Dedifferentiated amniotic fluid mesenchymal stem cell (primary cell): ENCODE measurements around the gene HHATL.

ENCODE experiments used
- DNase-seq: peaks from one replicate; pipeline ENCODE4 v3.0.0-alpha.2; 2016; ENCODE audit errors: extremely low spot score

The HHATL gene

DNA sequence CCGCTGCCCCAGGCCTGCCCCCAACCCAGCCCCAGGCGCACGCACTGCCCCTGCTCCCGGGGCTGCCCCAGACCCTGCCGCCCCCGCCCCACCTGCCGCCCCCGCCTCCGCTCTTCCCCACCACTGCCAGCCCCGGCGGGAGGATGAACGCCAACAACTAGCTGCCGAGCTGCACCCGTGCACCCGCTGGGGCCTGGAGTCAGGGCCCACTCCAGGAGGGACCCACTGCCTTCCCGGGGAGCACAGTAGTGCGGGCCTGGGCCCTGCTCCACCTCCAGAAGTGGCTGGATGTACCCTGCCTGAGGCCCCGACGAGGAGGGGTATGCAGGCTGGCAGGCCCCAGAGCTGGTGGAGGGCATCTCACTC, 38.2 kb downstream of the HHATL start:
- no peak for DNase-seq

DNA sequence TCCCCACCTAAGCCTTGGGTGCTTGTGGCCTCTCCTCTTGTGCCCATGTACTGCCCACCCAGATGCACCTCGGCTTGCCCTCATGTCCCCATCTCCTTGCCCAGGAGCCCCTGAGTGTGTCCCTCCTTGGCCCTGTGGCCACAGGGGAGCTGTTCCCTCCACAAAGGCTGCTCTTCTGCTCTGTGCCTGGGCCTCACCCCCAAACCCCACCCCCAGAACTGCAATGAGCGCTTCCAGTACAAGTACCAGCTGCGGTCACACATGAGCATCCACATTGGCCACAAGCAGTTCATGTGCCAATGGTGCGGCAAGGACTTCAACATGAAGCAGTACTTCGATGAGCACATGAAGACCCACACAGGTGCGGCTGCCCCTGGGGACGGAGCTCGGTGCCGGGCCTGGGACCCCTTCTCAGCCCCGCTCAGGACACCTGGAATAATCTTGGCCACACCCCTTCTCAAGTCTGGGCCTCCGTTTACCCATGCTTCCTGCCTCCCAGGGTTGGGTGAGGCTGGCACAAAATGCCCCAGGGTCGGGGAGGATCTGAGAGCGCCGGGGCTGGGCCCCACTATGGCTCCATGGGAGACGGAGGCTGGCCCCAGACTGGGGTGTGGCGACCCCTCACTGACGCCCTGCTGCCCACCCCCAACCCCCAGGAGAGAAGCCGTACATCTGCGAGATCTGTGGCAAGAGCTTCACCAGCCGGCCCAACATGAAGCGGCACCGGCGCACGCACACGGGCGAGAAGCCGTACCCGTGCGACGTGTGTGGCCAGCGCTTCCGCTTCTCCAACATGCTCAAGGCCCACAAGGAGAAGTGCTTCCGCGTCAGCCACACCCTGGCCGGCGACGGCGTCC, 38.8 kb downstream of the HHATL start:
- no peak for DNase-seq

DNA sequence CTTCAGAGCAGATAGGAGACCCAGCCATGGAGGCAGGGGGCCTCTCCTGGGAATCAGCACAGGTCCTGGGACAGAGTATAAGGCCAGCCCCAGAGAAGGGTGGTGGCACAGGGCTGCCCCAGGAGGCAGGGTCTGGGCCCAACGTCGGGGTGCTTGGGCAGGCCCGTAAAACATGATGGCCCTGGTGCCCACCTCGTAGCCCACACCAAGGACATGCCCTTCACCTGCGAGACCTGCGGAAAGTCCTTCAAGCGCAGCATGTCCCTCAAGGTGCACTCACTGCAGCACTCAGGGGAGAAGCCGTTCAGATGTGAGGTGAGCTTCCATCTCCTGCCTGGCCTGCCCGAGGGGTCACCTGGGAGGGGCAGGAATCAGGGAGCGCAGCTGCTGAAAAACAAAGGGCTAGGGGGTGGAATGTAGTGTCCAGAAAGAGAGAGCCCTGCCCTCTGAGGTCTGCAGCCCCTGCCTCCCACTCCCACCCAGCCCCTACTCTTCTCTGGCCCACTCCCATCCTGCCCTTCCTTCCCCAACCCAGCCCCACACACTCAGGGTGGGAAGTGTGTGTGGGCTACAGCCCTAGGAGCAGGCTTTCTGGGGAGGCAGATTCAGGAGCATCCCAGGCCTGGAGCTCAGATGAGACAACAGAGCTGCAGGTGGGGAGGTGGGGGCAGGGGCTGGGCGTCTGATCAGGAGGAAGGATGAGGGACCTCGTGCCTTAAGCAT, 39.6 kb downstream of the HHATL start:
- no peak for DNase-seq

DNA sequence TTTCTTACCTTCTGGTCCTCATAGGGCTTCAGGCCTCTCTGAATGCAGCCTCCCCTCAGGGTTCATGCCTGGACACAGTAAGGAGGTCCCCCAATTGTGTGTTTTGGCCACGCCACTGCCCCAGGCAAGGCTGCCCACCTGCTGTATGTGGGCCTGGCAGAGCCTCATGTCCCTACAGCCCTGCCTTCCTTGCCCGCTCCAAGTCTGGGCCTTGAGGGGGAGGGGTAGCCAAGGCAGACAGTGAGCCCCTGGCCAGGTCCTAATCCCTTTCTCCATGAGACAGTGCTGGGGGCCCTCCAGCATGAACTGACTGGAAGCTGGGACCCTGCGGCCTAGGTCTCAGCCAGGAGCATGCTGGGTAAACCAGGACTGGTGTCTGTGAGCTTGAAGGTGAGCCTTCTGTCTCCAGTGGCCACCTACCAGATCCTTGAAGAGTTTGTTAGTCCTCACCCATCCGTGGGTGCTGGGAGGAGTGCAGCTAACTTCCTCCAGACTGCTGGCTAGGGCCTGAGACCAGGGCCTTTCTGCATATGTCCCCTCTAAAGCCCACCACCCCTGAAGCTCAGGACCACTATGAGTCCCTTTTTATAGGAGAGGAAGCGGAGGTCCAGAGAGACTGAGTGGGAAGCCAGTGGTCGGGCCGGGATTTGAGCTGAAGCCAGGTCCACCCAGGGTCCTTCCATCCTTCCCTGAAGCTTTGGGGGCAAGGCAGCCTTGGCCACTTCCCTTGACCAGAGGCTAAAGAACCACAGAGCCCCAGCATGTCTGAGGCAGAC, 40.4 kb downstream of the HHATL start:
- no peak for DNase-seq

DNA sequence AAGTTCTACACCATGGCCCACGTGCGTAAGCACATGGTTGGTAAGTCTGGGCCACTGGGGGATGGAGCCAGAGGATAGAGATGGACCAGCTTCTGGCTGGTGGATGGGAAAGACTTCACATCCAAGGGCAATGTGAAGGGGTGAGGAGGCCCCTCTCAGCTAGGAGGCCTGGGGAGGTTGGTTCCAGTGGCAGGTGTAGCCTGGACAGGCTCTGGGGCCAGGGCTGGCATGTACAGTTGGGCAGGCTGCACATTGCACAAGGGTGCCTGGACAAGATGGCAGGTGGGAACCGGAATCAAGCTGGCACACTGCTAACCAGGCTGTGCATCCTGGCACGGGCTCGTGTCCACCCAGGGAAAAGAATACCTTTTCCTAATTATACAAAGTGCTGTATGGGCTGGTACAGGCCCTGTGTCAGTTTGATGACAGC, 41.0 kb downstream of the HHATL start:
- DNase-seq: no peak

DNA sequence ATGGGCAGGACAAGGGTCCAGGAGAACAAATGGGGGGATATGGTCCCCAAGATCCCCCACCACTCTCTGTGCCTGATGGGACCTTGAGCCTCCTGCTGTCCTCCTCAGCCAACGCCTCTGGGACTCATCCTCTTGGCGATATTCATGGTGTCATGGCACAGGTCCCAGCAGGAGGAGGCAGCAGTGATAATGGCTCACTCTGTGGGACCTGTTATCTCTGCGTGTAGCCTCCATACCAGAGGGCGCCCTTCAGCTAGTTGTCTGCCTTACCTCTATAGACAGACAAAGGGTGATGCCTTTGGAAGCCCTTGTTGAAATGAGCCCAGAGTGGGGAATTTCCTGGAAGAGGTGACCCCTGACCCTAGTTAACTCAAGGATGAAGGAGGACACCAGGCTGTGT, 41.7 kb downstream of the HHATL start:
- no peak for DNase-seq

DNA sequence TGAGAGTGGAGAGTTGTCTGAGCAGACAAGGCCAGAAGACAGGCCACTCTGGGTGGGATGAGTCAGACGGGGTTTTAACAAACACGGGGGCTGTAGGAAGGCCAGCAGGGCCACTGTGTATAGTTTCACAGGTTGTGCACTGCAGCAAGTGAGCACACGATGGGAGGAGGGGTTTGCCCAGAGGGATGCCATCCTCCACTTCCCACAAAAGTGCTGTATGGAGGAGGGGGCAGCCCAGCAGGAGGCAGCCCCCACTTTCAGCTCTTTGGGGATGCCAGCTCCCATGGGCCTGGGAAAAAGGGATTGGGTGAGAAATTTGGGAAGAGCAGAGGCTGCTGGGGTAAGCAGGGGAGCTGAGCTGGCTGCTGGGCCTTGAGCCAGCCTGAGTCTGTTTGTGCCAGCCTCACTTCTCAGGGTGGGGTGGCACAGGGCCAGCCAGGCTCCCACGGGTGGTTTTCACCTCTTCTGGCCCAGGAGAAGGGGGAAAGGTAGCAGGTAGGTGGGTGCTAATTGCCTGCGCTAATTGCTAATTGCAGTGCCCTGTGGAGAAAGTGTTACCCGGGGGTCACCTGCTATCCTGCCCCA, 42.4 kb downstream of the HHATL start:
- DNase-seq: no peak

DNA sequence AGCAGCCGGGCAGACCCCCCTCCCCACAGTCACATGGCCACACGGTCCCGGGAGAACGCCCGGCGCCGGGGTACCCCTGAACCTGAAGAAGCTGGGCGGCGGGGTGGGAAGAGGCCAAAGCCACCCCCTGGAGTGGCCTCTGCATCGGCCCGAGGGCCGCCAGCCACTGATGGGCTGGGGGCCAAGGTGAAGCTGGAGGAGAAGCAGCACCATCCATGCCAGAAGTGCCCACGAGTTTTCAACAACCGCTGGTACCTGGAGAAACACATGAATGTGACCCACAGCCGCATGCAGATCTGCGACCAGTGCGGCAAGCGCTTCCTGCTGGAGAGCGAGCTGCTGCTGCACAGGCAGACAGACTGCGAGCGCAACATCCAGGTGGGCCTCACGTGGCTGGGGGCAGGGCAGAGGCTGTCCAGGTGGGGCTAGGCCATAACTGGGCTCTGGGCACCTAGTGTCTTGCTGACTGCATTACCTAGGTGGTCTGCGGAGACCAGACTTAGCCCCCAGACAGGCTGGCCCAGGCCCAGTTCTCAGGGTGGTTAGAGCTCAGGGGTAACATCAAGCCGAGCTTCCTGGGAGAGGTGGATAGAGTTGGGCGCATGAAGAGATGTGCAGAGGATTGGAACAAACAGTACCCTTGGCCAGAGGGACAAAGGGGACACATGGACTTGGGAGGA, 43.0 kb downstream of the HHATL start:
- no peak for DNase-seq

DNA sequence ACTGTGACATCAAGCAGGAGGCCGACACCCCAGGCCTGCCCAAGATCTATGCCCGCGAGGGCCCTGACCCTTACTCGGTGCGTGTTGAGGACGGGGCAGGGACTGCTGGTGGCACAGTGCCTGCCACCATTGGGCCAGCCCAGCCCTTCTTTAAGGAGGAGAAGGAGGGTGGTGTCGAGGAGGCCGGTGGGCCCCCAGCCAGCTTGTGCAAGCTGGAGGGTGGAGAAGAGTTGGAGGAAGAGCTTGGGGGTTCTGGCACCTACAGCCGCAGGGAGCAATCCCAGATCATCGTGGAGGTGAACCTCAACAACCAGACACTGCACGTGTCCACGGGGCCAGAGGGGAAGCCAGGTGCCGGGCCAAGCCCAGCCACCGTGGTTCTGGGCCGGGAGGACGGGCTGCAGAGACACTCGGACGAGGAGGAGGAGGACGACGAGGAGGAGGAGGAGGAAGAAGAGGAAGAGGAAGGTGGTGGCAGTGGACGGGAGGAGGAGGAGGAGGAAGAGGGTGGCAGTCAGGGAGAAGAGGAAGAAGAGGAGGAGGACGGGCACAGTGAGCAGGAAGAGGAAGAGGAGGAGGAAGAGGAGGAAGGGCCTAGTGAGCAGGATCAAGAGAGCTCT, 43.7 kb downstream of the HHATL start:
- DNase-seq: no peak

DNA sequence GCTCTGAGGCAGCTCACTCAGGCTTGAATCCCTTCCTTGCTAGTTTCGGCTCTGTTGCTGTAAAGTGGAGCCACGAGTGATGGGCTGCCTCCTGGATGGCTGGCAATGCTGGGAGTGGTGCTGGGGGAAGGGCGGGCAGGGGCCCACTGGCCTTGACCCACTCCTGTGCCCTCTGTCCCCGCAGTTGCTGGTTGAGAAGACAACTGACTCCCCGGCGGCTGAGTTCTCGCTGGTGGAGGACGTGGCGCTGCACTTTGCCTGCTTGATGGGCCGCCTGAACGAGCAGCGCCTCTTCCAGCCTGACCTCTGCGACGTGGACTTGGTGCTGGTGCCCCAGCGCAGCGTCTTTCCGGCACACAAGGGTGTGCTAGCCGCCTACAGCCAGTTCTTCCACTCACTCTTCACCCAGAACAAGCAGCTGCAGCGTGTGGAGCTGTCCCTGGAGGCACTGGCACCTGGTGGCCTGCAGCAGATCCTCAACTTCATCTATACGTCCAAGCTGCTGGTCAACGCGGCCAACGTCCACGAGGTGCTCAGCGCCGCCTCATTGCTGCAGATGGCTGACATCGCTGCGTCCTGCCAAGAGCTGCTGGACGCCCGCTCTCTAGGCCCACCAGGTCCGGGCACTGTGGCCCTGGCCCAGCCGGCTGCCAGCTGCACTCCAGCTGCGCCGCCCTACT, 44.4 kb downstream of the HHATL start:
- no peak for DNase-seq

DNA sequence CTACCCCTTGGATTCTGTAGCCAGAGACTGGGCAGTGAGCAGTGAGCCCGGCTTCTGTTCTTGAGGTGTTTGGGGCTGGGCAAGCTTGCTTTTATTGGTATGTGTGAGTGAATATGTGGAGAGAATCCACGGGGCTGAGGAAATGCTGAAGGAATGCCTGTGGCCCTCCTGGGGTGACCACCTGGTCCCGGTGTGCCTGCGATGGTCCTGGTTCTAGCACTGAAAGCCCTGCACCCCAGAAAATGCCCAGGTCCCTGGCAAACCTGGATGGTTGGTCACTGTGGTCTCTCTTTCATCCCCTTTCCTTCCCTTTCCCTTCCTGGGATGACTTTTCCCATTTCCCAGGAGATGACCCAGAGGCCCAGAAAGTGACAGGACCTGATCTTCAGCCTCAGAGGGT, 44.9 kb downstream of the HHATL start:
- DNase-seq: no peak

DNA sequence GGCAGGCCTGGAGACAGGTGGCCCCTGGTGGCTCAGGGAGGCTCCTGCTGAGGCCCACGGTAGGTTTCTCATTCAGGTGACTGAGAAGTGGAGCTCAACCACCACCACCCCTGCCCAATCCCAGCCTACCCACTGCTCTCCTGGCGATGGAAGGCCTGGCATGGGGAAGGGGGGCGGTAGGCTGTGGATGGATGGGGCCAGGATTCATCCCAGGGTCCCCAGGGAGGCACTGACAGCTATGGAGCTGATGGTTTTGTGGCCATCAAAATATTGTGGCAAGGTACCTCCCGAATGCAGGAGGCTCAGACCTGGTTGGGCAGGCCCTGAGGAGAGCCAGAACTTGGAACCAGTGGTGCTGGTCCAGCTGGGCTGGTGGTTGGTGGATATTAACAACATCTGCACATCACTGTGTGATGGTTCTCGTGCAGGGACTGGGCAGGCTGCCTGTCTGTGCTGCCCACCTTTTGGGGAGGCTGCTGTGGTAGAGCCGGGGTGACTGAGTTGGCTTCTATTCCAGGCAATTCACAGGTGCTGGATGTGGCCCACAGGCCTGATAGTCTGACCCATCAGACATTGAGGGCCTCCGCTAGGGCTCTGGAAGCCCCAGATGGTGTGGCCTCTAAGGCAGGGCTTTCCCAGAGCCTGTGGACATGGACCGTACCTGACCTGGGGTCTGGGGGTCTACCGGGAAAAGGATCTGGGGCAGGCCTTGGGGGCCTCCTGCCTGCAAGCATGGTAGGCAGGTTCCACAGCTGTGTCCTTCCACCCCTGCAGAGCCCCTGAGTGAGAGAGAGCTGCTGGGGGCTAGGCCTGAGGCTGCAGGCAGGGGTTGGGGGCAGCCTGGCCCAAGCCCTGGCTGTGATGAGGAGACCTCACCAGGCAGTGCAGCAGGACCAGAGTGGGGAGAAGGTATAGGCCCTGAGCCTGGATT, 45.7 kb downstream of the HHATL start:
- DNase-seq: no peak

DNA sequence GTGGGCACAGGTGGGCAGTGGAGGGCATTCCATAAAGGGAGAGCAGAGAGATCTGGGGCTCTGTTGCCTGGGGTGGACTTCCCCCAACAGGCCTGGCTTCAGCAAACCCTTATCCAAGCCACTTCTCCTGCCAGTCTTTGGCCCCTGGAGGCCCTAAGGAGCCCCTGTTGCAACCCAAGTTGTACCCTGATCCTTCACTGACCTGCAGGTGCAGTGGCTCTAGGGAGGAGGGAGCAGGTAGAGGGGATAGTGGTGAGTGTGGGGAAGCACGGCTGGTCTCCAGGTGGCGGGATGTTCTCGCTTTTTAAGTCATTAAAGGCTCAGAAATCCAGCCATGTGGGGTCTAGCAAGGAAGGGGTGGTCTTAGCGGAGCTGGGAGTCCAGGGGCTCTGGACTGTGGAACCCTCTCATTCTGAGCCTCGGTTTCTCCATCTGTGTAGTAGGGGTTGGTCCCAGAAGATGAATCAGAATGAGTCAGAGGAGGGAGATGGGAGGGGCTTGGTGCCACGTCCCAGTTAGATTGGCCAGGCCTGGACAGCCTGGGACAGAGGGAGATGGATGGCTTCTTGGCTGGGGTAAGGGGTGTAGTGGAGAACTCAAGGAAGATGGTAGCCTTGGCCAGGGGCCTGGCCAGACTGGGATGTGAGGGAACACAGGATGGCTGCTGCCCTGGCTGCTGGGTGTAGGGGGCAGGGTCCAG, 46.5 kb downstream of the HHATL start:
- no peak for DNase-seq

DNA sequence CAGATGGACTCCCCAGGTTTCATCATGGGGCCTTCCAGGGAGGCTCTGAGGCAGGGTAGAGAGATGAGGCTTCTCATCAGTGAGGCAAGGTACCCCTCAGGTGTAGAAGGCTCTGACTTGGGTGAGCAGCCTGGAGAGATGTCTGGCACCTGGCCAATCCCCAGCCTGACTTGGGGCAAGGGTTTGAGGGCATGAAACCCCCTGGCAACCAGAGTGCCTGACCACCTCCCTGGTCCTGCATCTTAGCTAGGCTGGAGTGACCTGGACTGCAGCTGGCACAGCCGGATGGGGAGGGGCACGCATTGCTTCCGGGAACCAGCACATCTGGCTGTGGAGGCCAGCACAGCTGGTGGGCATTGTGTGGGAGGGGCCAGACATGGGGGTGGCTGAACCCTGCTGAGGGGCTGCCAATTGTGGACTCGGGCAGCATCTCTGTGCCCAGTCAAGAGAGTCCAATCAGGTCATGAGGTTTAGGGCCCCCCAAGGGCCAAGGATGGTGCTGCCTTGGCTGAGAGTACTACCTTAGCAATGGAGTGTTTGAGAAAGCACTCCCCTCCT, 47.2 kb downstream of the HHATL start:
- DNase-seq: no peak

DNA sequence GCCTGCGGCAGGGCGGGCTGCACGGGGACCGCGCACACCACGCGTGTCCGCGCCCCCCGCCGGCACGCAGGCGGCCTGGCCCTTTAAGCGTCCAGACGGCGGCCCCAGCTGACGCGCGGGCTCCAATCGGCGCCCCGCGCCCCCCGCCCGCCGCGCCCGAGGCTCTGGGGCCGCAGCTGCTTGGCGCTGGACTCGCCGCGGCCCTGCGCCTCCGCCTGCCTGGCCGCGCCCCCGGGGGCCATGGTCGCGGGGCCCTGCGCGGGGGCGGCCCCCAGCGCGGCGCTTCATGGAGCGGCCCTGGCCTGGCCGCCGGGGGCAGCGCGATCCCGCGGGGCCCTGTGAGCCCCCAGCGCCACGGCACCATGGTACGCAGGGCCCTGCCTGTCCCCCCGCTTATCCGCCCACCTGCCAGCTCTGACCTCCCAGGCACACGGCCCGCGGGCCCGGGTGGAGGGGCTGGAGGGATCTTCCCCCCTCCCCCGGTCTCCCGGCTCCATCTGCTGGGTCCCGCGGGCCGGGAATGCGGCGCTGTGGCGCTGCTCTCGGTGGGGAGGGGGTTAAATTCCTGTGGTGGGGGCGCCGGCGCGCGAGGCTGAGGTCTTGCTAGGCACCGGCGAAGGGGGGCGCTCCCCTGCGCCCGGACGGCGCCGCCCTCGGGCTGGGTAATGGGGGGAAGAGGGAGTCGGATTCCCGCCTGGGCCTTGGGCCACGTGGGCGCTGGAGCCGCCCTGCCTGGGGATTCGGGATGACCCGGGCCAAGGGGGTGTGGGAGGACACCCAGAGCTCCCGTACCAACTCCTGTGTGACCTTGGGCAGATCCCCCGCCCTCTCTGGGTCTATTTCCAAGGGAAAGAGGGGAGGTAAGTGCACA, 48.0 kb downstream of the HHATL start:
- DNase-seq: peak; percentile 45

DNA sequence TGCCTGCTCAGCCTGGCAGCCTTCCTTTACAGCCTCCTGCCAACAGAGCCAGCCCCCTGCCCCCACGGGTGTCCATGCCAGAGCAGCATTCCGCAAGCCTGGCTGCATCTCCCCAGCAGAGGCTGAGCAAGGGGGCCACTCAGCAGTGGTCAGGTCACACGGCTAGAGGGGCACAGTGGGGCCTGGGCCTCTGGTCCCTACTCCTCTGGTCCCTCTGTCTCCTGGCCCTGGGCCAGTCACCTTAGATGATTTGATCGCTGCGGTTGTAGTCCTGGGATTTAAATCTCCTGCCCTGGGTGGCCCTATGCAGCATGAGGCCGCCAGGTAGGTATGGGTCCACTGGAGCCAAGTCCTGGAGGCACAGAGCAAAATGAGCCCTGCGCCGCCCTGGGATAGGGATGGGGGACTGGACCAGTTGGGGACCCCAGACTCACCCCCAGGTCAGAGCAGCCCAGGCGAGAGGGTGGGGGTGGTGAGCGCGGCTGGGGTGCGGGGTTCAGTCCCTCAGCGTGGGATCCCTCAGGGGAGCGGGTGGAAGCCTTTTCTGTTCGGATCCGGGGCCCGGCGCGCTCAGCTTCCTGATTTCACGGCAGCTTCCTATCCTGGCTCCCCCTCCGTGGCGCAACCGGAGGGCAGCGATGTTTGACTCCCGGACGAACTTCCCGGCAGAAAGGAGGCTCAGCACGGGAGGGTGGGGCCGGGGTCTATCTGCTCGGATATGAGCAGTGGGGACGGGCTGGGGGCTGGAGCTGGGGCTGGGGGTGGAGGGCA, 48.9 kb downstream of the HHATL start, which contains the start of gene ZBTB47:
Gene ZBTB47, plus strand, starts transcription at position 138 of the 771 bp plus-strand sequence. CDS start 4,659 bp downstream, outside the sequence.
- no peak for DNase-seq

DNA sequence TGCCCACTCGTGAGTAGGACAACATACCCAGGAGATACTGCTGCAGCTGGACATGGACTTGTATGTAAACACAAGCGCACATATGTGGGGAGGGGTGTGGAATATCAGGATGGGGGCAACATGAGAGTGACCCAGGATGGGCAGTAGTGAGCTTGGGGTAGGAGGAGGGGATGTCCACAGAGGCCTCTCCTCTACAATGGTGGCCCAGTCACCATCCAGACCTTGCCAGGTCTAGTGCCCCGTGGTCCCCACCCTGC, 49.4 kb downstream of the HHATL start:
- no peak for DNase-seq
